ENCODE data around the gene RAPGEF4.
"Not testable (repeated sequence)": the region's sequence is repeated elsewhere in the genome, so short reads cannot be mapped to it uniquely, and the experiment has no call there.

Gene RAPGEF4

DNA sequence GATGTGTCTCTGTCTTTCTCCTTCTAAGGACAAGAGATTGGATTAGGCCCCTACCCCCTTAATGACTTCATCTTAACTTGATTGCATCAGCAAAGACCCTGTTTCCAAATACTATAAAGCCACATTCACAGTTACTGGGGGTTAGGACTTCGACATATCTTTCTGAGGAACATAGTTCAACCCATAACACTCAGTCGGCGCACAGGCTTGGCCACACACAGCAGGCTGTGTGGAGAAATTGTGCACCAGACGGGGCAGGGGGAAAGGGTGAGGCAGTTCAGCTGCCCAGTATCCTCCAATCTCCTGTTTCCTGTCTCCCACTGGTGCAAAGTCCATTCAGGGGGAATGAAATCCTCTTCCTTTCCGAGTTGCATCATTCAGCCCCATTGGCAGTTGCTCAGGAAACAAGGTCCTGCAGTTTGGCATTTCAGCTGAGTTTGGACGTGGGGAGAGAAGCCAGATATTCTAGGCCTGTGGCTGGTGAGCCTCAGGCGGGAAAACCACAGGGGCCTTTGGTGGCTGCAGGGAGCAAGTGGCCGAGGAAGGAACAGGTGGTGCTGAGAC, 9.4 kb upstream of the RAPGEF4 start:
- FAIRE-seq = no peak

DNA sequence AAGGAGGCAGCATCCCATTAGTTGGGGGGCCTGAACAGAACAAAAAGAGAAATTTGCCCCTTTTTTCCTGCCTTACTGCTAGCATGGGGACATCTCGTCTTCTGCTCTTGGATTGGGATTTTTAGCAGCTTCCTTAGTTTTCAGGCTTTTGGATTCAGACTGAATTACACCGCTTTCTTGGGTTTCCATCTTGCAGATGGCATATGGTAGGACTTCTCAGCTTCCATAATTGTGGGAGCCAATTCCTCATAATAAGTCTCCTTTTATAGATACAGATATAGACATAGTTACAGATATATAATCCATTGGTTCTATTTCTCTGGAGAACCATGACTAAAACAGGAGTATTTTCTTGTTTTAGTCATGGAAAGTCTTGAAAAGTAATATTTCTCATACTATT, 5.2 kb upstream of the RAPGEF4 start:
- no peak for FAIRE-seq

GRCh38 chr2:172734711-172735581, 699 bp upstream of the RAPGEF4 start:
- FAIRE-seq = no peak

GRCh38 chr2:172736424-172737174, 954 bp downstream of the RAPGEF4 start:
- no peak for FAIRE-seq

- no peak for FAIRE-seq
These were observed 4.1 kb downstream of the RAPGEF4 start for GRCh38 chr2:172739661-172740266.

GRCh38 chr2:172740856-172741255, 5.2 kb downstream of the RAPGEF4 start:
- FAIRE-seq = no peak

DNA sequence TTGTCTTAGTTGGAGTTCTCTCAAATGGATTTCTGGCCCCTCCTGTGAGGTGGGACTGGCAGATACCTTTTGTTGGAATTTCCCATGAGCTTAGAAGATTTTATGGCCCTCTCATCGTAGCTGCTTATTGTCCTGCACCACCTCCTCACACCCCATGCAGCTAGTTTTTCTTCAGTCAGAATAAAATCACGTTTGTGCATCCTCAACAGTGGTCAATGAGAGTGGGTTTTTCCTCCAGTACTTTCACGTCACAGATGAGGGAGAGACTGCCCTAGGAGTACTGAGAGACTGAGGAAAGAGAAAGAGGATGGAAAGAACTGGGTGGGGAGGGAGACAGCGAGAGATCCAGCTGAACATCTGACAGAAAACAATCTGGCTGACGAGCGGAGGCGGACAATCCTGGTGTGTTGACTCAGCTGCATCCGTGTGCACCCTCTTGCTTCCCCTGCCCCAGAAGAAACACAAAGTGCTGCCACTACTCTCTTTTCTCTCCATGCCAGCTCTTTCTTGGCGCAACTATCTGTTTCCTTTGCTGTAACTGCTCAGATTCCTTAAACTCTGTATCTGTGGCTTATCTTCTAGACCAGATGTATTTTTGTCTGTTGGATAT, 7.4 kb downstream of the RAPGEF4 start:
- no peak for FAIRE-seq

GRCh38 chr2:172743898-172744297, 8.3 kb downstream of the RAPGEF4 start:
- no peak for FAIRE-seq

GRCh38 chr2:172745636-172746035, 10.0 kb downstream of the RAPGEF4 start:
- FAIRE-seq = no peak

- FAIRE-seq = not testable (repeated sequence)
These were observed 12.9 kb downstream of the RAPGEF4 start for GRCh38 chr2:172748543-172748942.

DNA sequence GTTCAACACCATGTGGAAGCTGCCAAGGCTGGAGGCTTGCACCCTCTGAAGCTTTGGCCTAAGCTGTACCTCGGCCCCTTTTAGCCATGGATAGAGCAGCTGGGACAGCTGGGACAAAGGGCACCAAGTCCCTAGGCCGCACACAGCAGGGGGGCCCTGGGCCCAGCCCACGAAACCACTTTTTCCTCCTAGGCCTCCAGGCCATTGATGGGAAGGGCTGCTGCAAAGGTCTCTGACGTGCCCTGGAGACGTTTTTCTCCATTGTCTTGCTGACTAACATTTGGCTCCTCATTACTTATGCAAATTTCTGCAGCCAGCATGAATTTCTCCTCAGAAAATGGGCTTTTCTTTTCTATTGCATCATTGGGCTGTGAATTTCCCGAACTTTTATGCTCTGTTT, 13.7 kb downstream of the RAPGEF4 start:
- FAIRE-seq = no peak

GRCh38 chr2:172751564-172751963, 15.9 kb downstream of the RAPGEF4 start:
- FAIRE-seq = no peak

GRCh38 chr2:172753610-172754009, 18.0 kb downstream of the RAPGEF4 start:
- FAIRE-seq = no peak

DNA sequence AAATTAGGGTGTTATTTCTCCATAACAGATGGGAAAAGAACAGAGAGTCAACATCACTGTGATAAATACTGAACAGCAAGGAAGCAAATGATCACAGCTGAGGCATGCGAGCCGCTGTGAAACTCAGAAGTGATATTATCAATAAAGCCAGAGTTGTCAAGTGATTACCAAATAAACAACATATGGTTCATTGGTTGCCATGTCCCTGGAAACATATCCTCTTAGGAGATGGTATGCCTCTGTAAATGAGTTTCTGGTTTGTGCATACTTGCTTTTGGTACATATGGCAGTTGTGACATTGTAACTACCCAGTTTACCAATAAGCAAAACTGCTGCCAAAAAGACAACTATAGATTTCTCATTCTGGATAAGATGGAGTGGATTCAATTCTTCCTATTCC, 23.8 kb downstream of the RAPGEF4 start:
- no peak for FAIRE-seq

GRCh38 chr2:172761306-172761705, 25.7 kb downstream of the RAPGEF4 start:
- FAIRE-seq = no peak

GRCh38 chr2:172762574-172762973, 26.9 kb downstream of the RAPGEF4 start:
- no peak for FAIRE-seq

- no peak for FAIRE-seq
These were observed 27.4 kb downstream of the RAPGEF4 start for GRCh38 chr2:172763079-172763478.

GRCh38 chr2:172765662-172766061, 30.0 kb downstream of the RAPGEF4 start:
- FAIRE-seq = no peak

- no peak for FAIRE-seq
These were observed 32.8 kb downstream of the RAPGEF4 start for GRCh38 chr2:172768401-172768800.

DNA sequence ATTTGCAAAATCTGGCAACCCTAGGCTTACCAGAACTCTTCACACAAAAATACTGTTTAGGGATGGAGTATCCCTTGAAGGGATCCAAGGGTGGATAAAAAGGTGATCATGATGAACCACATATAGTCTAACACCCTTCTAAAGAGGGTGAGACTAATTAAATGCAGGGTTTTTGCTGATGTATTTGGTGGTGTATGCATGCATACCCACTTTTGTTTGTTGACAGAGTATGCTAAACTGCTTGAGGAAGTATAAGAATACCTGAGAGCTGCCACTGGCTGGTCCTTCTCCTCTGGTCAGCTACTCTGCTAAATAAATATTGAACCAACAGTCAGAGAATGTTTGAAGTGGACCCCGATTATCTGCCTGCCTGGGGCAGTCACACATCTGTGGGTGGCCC, 34.2 kb downstream of the RAPGEF4 start:
- no peak for FAIRE-seq

- FAIRE-seq = no peak
These were observed 35.2 kb downstream of the RAPGEF4 start for GRCh38 chr2:172770887-172771286.

DNA sequence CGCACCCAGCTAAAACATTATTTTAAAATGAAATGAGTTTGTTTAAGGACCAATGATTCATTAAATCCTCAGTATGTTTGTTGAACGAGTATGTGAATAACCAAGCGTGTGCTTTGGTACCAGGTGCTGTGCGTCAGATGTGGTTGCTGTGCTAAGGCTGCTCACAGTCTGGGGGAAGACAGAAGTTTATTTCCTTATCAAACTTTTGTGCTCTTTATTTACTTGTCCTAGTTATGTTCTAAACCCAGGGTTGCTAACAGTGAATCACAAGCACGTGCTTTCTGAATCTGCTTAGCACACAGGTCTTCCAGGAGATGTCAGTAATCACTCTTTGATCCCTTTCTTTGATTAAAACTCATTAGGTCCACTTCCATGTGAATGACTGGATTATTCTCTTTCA, 37.0 kb downstream of the RAPGEF4 start:
- no peak for FAIRE-seq

DNA sequence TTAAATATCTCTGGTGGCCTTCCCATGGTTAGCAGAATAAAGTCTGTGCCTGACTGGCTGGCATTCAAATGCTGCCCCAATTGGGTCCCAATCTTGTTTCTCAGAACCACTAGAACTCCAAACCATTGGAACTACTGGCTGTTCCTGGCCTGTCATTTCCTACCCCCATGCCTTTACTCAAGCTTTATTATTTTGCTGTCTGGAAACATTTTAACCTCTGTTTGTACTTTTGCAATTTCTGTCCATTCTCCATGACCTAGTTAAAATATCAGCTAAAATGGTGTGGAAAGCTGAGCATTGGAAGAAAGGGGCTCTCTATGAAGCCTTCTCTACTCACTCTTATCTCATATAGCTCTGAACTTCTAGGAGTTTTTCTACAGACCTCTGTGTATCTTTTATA, 38.7 kb downstream of the RAPGEF4 start:
- FAIRE-seq = no peak

Data from TTC549 (cell line).